HCT116 (cell line): Measurements from ENCODE around the gene BRD3OS. TPM values are rescaled to one million over a fixed set of nuclear protein-coding genes. Genes with fewer than 3 reads are reported as not detected.
"Not testable (repeated sequence)": the region's sequence is repeated elsewhere in the genome, so short reads cannot be mapped to it uniquely, and the experiment has no call there.

Source experiments
- ATAC-seq: fragments of 200-7000 bp; cut with Tn5 transposase; 2 replicates; pipeline ENCODE4 v1.9.1; 2020; ENCODE audit warnings: mild to moderate bottlenecking, moderate library complexity
- BruUV-seq: library from RNA; stranded (reverse); fragments of 400-500 nt; replicated peaks from 2 replicates; lab custom pipeline; 2021; lab: Mats Ljungman, UMichigan
- CTCF ChIA-PET: fragments of 300-600 bp; sonication (Branson Sonifier 250); formaldehyde crosslinking; loops from one replicate; lab custom pipeline; 2021; ENCODE audit warnings: antibody characterized with exemption; lab: Charles Lee
- POLR2A ChIA-PET: fragments of 300-600, 350-600 bp; sonication (Branson Sonifier 250); formaldehyde crosslinking; loops from one replicate; lab custom pipeline; 2021; ENCODE audit warnings: antibody characterized with exemption; lab: Charles Lee
- RAD21 ChIA-PET, 2 experiments: fragments of 300-600 bp; sonication (Branson Sonifier 250); formaldehyde crosslinking; loops; one replicate each; lab custom pipeline; 2023; ENCODE audit warnings: low total read pairs in 2 of 2; ENCODE audit not compliant: uncharacterized antibody in 2 of 2, unreplicated experiment in 2 of 2, low non-redundant PET in 1 of 2; lab: Charles Lee
- DNase-seq: peaks from one replicate; pipeline ENCODE4 v3.0.0-alpha.2; 2010; ENCODE audit warnings: low read depth, low spot score
- H2AFZ ChIP-seq: fragments of 200-600 bp; shearing (Covaris generic), sonication (generic); 2 replicates; pipeline ENCODE4 v1.6.1; 2017; ENCODE audit warnings: low read depth, mixed run types, mixed read lengths, antibody characterized with exemption, low read length; ENCODE audit not compliant: poor library complexity, severe bottlenecking
- H3K27ac ChIP-seq: 2 replicates; pipeline ENCODE4 v1.5.1; 2012; ENCODE audit warnings: low read depth, low read length
- H3K27me3 ChIP-seq: fragments of 200-600 bp; sonication (generic); 2 replicates; pipeline ENCODE4 v1.6.1; 2016; ENCODE audit warnings: mixed run types, low read length, mixed read lengths; ENCODE audit not compliant: insufficient read depth
- H3K36me3 ChIP-seq, 2 experiments: fragments of 200-500 bp in 1 of 2; fragments of 200-600 bp in 1 of 2; sonication (Bioruptor generic) in 1 of 2; sonication (generic) in 1 of 2; 2 replicates each; pipeline versions ENCODE4 v1.5.1 to v1.6.1; 2014 to 2016; ENCODE audit warnings: low read length in 2 of 2, inconsistent platforms in 1 of 2, mixed read lengths in 1 of 2, mixed run types in 1 of 2; ENCODE audit not compliant: insufficient read depth in 2 of 2, control insufficient read depth in 1 of 2
- H3K4me1 ChIP-seq, 2 experiments: fragments of 200-600 bp in 1 of 2; sonication (generic) in 1 of 2; 2 replicates each; pipeline versions ENCODE4 v1.5.1 to v1.6.1; 2012 to 2017; ENCODE audit warnings: low read length in 2 of 2, inconsistent platforms in 1 of 2, mild to moderate bottlenecking in 1 of 2, mixed read lengths in 1 of 2, mixed run types in 1 of 2, moderate library complexity in 1 of 2; ENCODE audit not compliant: insufficient read depth in 2 of 2, control insufficient read depth in 1 of 2
- H3K4me2 ChIP-seq: fragments of 200-600 bp; sonication (generic); 2 replicates; pipeline ENCODE4 v1.6.1; 2017; ENCODE audit warnings: mixed run types, low read length, mixed read lengths
- H3K4me3 ChIP-seq, 2 experiments: fragments of 200-600 bp in 1 of 2; sonication (generic) in 1 of 2; replicated peaks in 1 of 2; 2 replicates each; pipeline ENCODE4 v1.5.1; 2011 to 2016; ENCODE audit warnings: low read length in 2 of 2, control low read depth in 1 of 2, low read depth in 1 of 2, mild to moderate bottlenecking in 1 of 2, mixed read lengths in 1 of 2, mixed run types in 1 of 2
- H3K79me2 ChIP-seq: fragments of 200-600 bp; sonication (generic); 2 replicates; pipeline ENCODE4 v1.6.1; 2017; ENCODE audit warnings: mild to moderate bottlenecking, mixed run types, low read length, moderate library complexity, mixed read lengths; ENCODE audit not compliant: insufficient read depth
- H3K9ac ChIP-seq: fragments of 200-600 bp; sonication (generic); 2 replicates; pipeline ENCODE4 v1.6.1; 2016; ENCODE audit warnings: low read length, mixed read lengths
- H3K9me2 ChIP-seq: fragments of 200-600 bp; sonication (generic), shearing (Covaris generic); 2 replicates; pipeline ENCODE4 v1.6.1; 2017; ENCODE audit warnings: mixed run types, mild to moderate bottlenecking, moderate library complexity; ENCODE audit not compliant: insufficient read depth
- H3K9me3 ChIP-seq, 2 experiments: fragments of 200-500 bp in 1 of 2; fragments of 200-600 bp in 1 of 2; sonication (Bioruptor generic) in 1 of 2; sonication (generic) in 1 of 2; 2 replicates each; pipeline ENCODE4 v1.6.1; 2014 to 2017; ENCODE audit warnings: low read length in 2 of 2, mixed read lengths in 2 of 2, inconsistent platforms in 1 of 2, low read depth in 1 of 2, mild to moderate bottlenecking in 1 of 2, mixed run types in 1 of 2, moderate library complexity in 1 of 2; ENCODE audit not compliant: control insufficient read depth in 1 of 2, insufficient read depth in 1 of 2
- H4K20me1 ChIP-seq: fragments of 200-600 bp; sonication (generic), shearing (Covaris generic); 2 replicates; pipeline ENCODE4 v1.6.1; 2017; ENCODE audit warnings: mixed run types, mild to moderate bottlenecking, moderate library complexity; ENCODE audit not compliant: insufficient read depth
- ATF3 ChIP-seq: IDR thresholded peaks from 2 replicates; pipeline ENCODE4 v1.6.1; 2012
- CBX3 ChIP-seq: IDR thresholded peaks from 2 replicates; pipeline ENCODE4 v1.6.1; 2012; ENCODE audit warnings: low read depth
- CTCF ChIP-seq, 3 experiments: fragments of 200-600 bp in 1 of 3; sonication (generic) in 1 of 3; IDR thresholded peaks in 2 of 3; conservative IDR thresholded peaks in 1 of 3; 2 replicates each; pipeline ENCODE4 v1.5.1; 2012 to 2017; ENCODE audit warnings: low read depth in 2 of 3, low read length in 2 of 3, antibody characterized with exemption in 1 of 3, borderline replicate concordance in 1 of 3, control low read depth in 1 of 3, mild to moderate bottlenecking in 1 of 3, mixed read lengths in 1 of 3, mixed run types in 1 of 3, moderate library complexity in 1 of 3; ENCODE audit not compliant: insufficient read depth in 1 of 3
- EGR1 ChIP-seq: IDR thresholded peaks from 2 replicates; pipeline ENCODE4 v1.6.1; 2012; ENCODE audit warnings: low read depth
- EZH2phosphoT487 ChIP-seq: fragments of 200-600 bp; IDR thresholded peaks from 2 replicates; pipeline ENCODE4 v1.6.1; 2018; ENCODE audit warnings: antibody characterized with exemption, borderline replicate concordance
- FOSL1 ChIP-seq: IDR thresholded peaks from 2 replicates; pipeline ENCODE4 v1.6.1; 2012; ENCODE audit warnings: low read depth
- JUND ChIP-seq: IDR thresholded peaks from 2 replicates; pipeline ENCODE4 v1.6.1; 2012
- MAX ChIP-seq: IDR thresholded peaks from 2 replicates; pipeline ENCODE4 v1.6.1; 2012
- POLR2A ChIP-seq: IDR thresholded peaks from 2 replicates; pipeline ENCODE4 v1.7.0; 2011; ENCODE audit warnings: borderline replicate concordance; ENCODE audit not compliant: insufficient read depth, insufficient read length; ENCODE audit errors: extremely low read depth
- POLR2AphosphoS5 ChIP-seq: IDR thresholded peaks from 2 replicates; pipeline ENCODE4 v1.6.1; 2011; ENCODE audit warnings: mild to moderate bottlenecking, low read depth, low read length, moderate library complexity
- RAD21 ChIP-seq: IDR thresholded peaks from 2 replicates; pipeline ENCODE4 v1.6.1; 2012; ENCODE audit warnings: low read depth, mild to moderate bottlenecking
- SIN3A ChIP-seq: IDR thresholded peaks from 2 replicates; pipeline ENCODE4 v1.6.1; 2012; ENCODE audit warnings: low read depth
- SP1 ChIP-seq: IDR thresholded peaks from 2 replicates; pipeline ENCODE4 v1.6.1; 2012; ENCODE audit warnings: low read depth
- SRF ChIP-seq: IDR thresholded peaks from 2 replicates; pipeline ENCODE4 v1.6.1; 2012; ENCODE audit warnings: low read depth
- TCF7L2 ChIP-seq: IDR thresholded peaks from 2 replicates; pipeline ENCODE4 v1.7.0; 2011; ENCODE audit warnings: borderline replicate concordance, inconsistent platforms; ENCODE audit not compliant: insufficient read depth, insufficient read length; ENCODE audit errors: extremely low read depth
- ZBTB33 ChIP-seq: IDR thresholded peaks from 2 replicates; pipeline ENCODE4 v1.6.1; 2011; ENCODE audit warnings: mild to moderate bottlenecking, low read length, moderate library complexity; ENCODE audit not compliant: insufficient replicate concordance; ENCODE audit errors: extremely low read depth
- ZFX ChIP-seq: fragments of 450-650 bp; IDR thresholded peaks from 2 replicates; pipeline ENCODE4 v1.6.1; 2017
- ZNF274 ChIP-seq: fragments of 200-500 bp; sonication (Bioruptor generic); IDR thresholded peaks from 2 replicates; pipeline ENCODE4 v1.6.1; 2014; ENCODE audit warnings: mild to moderate bottlenecking, low read depth, low read length, inconsistent platforms
- intact Hi-C: fragments of 100-400 bp; cut with micrococcal nuclease; formaldehyde crosslinking; loops from 2 replicates; pipeline ENCODE4 v1.10.0; 2022
- total RNA-seq: library from RNA; stranded (reverse); gene quantifications from one replicate; pipeline ENCODE4 v1.2.1, GENCODE V29; 2021; ENCODE audit not compliant: unreplicated experiment

The BRD3OS gene
- total RNA-seq, 1 experiment from 2014 or later = 17.0 TPM

- ChIA-PET CTCF (no interaction called here), RAD21 (no interaction called here), POLR2A (interaction anchor here (1.0 kb wide), 1 partner anchor 21 kb away, joined by 4 read pairs; no protein-coding TSS in a partner anchor)
- TF ChIP-seq SIN3A (no peak), SRF (no peak), SP1 (no peak), ZNF274 (no peak), RAD21 (no peak), ZBTB33 (no peak), MAX (no peak), TCF7L2 (no peak), ZFX (no peak), JUND (no peak), POLR2AphosphoS5 (no peak), EZH2phosphoT487 (no peak), ATF3 (no peak), EGR1 (no peak), POLR2A (no peak), CTCF (IDR thresholded peaks at IDR 0.05 in 2 of 3, conservative IDR thresholded peaks at IDR 0.05 in 1 of 3; ENCODE audit: borderline replicate concordance in 1 of 3, insufficient read depth in 1 of 3, low read depth in 2 of 3, low read length in 2 of 3) (no peak), CBX3 (no peak), FOSL1 (no peak)
- intact Hi-C loops = no loop called here
- Histone ChIP-seq H3K27me3 (no peaks in the 10 kb centered on the region), H3K9me2 (no peaks in the 10 kb centered on the region), H3K36me3 (no peaks in the 10 kb centered on the region), H2AFZ (no peak overlapping the region), H3K9me3 (no peaks in the 10 kb centered on the region), H3K79me2 (peaks cover 76% of the 10 kb centered on the region), H4K20me1 (no peaks in the 10 kb centered on the region), H3K9ac (no peak overlapping the region), H3K4me2 (no peak overlapping the region), H3K27ac (no peak overlapping the region), H3K4me1 (peaks cover 3 to 18% of the 10 kb centered on the region in 2 experiments; a peak in 3 of 4 replicates), H3K4me3 (no peak overlapping the region)
- no TSS peak for BruUV-seq
- DNase-seq (no peak), ATAC-seq (no peak)
These were observed 37.2 kb upstream of the BRD3OS start for GRCh38 chr9:133987946-133988665.

- H3K27ac ChIP-seq, H3K27me3 ChIP-seq, POLR2A ChIA-PET, H2AFZ ChIP-seq, H3K9ac ChIP-seq, DNase-seq, H3K9me3 ChIP-seq, intact Hi-C loops, H3K36me3 ChIP-seq, CTCF ChIA-PET, H3K4me2 ChIP-seq, ATAC-seq, H3K9me2 ChIP-seq, BruUV-seq, H3K4me3 ChIP-seq, H4K20me1 ChIP-seq: not testable (repeated sequence)
- Histone ChIP-seq H3K4me1 (peaks cover 7 to 25% of the 10 kb centered on the region in 2 experiments), H3K79me2 (peaks cover 71% of the 10 kb centered on the region)
- RAD21 ChIA-PET = interaction anchor here in 1 of 2 experiments (0.7 kb wide), 1 partner anchor 123 kb away, joined by 3 read pairs; no protein-coding TSS in a partner anchor
These were observed 36.5 kb upstream of the BRD3OS start for GRCh38 chr9:133988771-133989170.
